DOHH2 (cell line): Measurements from ENCODE around the gene SLC1A2.

Experiments used
- H3F3A ChIP-seq: fragments of 200-600 bp; sonication (generic), shearing (Covaris generic); 2 replicates; pipeline ENCODE4 v1.6.0; 2016; ENCODE audit warnings: antibody characterized with exemption, mild to moderate bottlenecking; ENCODE audit not compliant: control insufficient read depth, insufficient read depth
- H3K27ac ChIP-seq: fragments of 200-600 bp; sonication (generic); 2 replicates; pipeline ENCODE4 v1.5.1; 2014; ENCODE audit warnings: low read depth, mild to moderate bottlenecking, low read length, moderate library complexity
- H3K27me3 ChIP-seq: fragments of 200-600 bp; sonication (generic); 2 replicates; pipeline ENCODE4 v1.6.1; 2014; ENCODE audit warnings: mild to moderate bottlenecking, low read length, mixed read lengths; ENCODE audit not compliant: control insufficient read depth
- H3K36me3 ChIP-seq: fragments of 200-600 bp; sonication (generic); 2 replicates; pipeline ENCODE4 v1.6.1; 2014; ENCODE audit warnings: mild to moderate bottlenecking, low read length, moderate library complexity, mixed read lengths; ENCODE audit not compliant: control insufficient read depth
- H3K4me1 ChIP-seq: fragments of 200-600 bp; sonication (generic); 2 replicates; pipeline ENCODE4 v1.6.1; 2014; ENCODE audit warnings: mild to moderate bottlenecking, low read length, mixed read lengths; ENCODE audit not compliant: control insufficient read depth
- H3K4me2 ChIP-seq: fragments of 200-600 bp; sonication (generic); 2 replicates; pipeline ENCODE4 v1.6.0; 2014; ENCODE audit warnings: mild to moderate bottlenecking, low read length, moderate library complexity
- H3K4me3 ChIP-seq: fragments of 200-600 bp; sonication (generic); 2 replicates; pipeline ENCODE4 v1.5.1; 2014; ENCODE audit warnings: mild to moderate bottlenecking, low read length, mixed read lengths
- H3K79me2 ChIP-seq: fragments of 200-600 bp; sonication (generic); 2 replicates; pipeline ENCODE4 v1.6.1; 2014; ENCODE audit warnings: mild to moderate bottlenecking, low read length, mixed read lengths; ENCODE audit not compliant: control insufficient read depth
- H3K9me2 ChIP-seq: fragments of 200-600 bp; sonication (generic); replicated peaks from 2 replicates; pipeline ENCODE4 v1.6.1; 2014; ENCODE audit warnings: mild to moderate bottlenecking, low read length, mixed read lengths; ENCODE audit not compliant: control insufficient read depth
- H3K9me3 ChIP-seq: fragments of 200-600 bp; sonication (generic); 2 replicates; pipeline ENCODE4 v1.6.1; 2014; ENCODE audit warnings: antibody characterized with exemption, low read length, mixed read lengths; ENCODE audit not compliant: control insufficient read depth, insufficient read depth
- H4K20me1 ChIP-seq: fragments of 200-600 bp; sonication (generic); 2 replicates; pipeline ENCODE4 v1.6.0; 2014; ENCODE audit warnings: low read depth, mild to moderate bottlenecking, antibody characterized with exemption, low read length, moderate library complexity; ENCODE audit not compliant: control insufficient read depth, insufficient read depth
- EZH2phosphoT487 ChIP-seq: fragments of 200-600 bp; sonication (generic); IDR thresholded peaks from 2 replicates; pipeline ENCODE4 v1.6.1; 2017; ENCODE audit warnings: borderline replicate concordance, mild to moderate bottlenecking, antibody characterized with exemption, low read length, moderate library complexity, mixed read lengths
- TF ChIP-seq, protein P1 (sequence below): fragments of 200-600 bp; sonication (generic); IDR thresholded peaks from one replicate; pipeline ENCODE4 v1.5.1; 2014; ENCODE audit warnings: antibody characterized with exemption, mild to moderate bottlenecking, low read depth, low read length; ENCODE audit not compliant: poor library complexity, severe bottlenecking

SLC1A2 gene

DNA sequence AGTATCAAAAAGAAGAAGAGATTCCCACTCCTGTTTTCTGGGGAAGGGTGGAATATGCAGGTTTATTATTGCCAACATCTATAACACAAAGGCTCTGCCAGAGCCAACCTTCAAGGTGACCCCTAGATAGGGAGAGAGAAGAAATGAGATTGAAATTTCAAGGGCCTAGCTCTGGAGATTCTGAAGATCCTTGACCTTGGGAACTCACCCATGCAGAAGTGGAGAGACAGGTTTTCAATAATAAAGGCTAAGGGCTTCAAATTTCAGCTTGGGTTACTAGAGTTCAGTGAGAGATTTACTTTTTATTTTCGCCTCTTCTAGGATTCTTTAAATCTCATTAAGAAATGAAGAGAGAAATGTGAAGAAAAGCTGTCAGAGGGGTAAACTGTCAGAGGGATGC is 182.0 kb downstream of the SLC1A2 start:
- Histone ChIP-seq H4K20me1 (no peaks in the 10 kb centered on the region), H3K4me1 (0 out of 2 replicates have a peak, but pooled peaks cover 4% of the 10 kb centered on the region), H3K36me3 (no peaks in the 10 kb centered on the region), H3K27ac (no peak overlapping the region), H3K9me3 (no peaks in the 10 kb centered on the region), H3K4me2 (no peak overlapping the region), H3K27me3 (peaks cover 12% of the 10 kb centered on the region), H3K9me2 (no peaks in the 10 kb centered on the region), H3F3A (no peaks in the 10 kb centered on the region), H3K4me3 (no peak overlapping the region), H3K79me2 (no peaks in the 10 kb centered on the region)
- TF ChIP-seq, protein P1, sequence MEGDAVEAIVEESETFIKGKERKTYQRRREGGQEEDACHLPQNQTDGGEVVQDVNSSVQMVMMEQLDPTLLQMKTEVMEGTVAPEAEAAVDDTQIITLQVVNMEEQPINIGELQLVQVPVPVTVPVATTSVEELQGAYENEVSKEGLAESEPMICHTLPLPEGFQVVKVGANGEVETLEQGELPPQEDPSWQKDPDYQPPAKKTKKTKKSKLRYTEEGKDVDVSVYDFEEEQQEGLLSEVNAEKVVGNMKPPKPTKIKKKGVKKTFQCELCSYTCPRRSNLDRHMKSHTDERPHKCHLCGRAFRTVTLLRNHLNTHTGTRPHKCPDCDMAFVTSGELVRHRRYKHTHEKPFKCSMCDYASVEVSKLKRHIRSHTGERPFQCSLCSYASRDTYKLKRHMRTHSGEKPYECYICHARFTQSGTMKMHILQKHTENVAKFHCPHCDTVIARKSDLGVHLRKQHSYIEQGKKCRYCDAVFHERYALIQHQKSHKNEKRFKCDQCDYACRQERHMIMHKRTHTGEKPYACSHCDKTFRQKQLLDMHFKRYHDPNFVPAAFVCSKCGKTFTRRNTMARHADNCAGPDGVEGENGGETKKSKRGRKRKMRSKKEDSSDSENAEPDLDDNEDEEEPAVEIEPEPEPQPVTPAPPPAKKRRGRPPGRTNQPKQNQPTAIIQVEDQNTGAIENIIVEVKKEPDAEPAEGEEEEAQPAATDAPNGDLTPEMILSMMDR: no peak
- TF ChIP-seq EZH2phosphoT487: no peak

DNA sequence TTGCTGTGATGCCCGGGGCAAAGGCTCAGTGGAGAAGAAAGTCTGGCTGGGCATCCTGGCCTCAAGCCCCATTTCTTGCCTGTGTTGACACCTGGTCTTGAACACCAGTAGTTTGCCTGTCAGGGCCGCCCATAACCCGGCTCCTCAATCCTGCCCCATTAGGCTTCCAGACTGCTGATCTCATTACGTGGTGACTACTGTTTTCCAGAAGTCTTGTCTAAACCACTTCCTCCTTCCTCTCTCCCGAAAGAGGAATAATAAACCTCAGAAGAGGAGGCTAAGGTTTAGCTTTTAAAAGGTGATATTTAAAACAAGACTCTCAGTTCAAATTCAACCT is 182.7 kb downstream of the SLC1A2 start:
- Histone ChIP-seq H3K4me3 (no peak overlapping the region), H3K79me2 (no peaks in the 10 kb centered on the region), H3K27ac (no peak overlapping the region), H3F3A (no peaks in the 10 kb centered on the region), H3K9me3 (no peaks in the 10 kb centered on the region), H3K27me3 (peaks cover 12% of the 10 kb centered on the region), H3K9me2 (no peaks in the 10 kb centered on the region), H4K20me1 (no peaks in the 10 kb centered on the region), H3K36me3 (no peaks in the 10 kb centered on the region), H3K4me2 (no peak overlapping the region), H3K4me1 (0 out of 2 replicates have a peak, but pooled peaks cover 4% of the 10 kb centered on the region)
- TF ChIP-seq EZH2phosphoT487: no peak
- TF ChIP-seq, protein P1: no peak

DNA sequence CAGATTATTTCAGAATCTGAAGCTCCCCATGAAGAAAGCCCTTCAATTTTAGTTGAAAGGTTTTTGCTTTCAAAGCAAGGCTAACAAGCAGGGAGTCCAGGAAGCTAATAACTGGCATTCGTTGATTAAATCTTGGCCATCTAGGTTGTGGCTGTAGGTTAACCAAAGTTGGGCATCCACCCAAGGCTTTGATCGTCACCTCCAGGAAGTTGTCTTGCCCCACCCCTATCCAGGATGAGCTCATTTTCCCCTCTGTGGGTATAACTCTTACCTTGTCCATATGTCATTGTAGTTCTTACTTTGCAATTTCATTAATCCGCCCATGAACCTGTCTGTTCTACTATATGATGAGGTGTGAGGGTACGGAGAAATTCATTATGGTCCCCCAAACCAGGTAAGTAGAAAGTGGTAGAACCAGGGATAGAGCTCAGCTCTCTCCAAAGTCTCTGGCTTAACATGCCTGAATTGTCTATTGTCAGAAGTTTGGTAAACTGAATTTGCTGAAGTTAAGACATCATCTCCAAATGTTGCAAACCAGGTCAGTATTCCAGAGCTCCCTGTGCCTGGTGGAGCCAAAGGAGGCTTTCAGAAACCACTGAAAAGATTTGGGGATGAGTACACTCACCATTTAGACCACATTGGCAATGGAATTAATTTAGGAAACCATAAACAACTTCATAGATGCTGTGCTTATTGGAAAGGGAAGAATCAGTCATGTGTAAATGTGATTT is 183.3 kb downstream of the SLC1A2 start:
- no peak overlapping the region for H3K27ac ChIP-seq
- 0 out of 2 replicates have a peak, but pooled peaks cover 4% of the 10 kb centered on the region for H3K4me1 ChIP-seq
- no peaks in the 10 kb centered on the region for H3K9me3 ChIP-seq
- no peak overlapping the region for H3K4me2 ChIP-seq
- no peaks in the 10 kb centered on the region for H3F3A ChIP-seq
- H3K36me3 ChIP-seq: no peaks in the 10 kb centered on the region
- H3K9me2 ChIP-seq: no peaks in the 10 kb centered on the region
- TF ChIP-seq, protein P1: no peak
- no peak for TF ChIP-seq EZH2phosphoT487
- no peaks in the 10 kb centered on the region for H4K20me1 ChIP-seq
- peaks cover 12% of the 10 kb centered on the region for H3K27me3 ChIP-seq
- no peaks in the 10 kb centered on the region for H3K79me2 ChIP-seq
- no peak overlapping the region for H3K4me3 ChIP-seq
